ENCODE data around the gene C17orf114.

Gene C17orf114

GRCh38 chr17:4818276-4818675, 16.1 kb upstream of the C17orf114 start:
- Histone ChIP-seq H3K36me3 (ENCODE audit: insufficient read depth, insufficient read length, low read length) (peaks cover 61% of the 10 kb centered on the region), H3K27me3 (ENCODE audit: insufficient read depth, insufficient read length) (no peaks in the 10 kb centered on the region), H3K9me3 (ENCODE audit: insufficient read depth, low read length) (no peaks in the 10 kb centered on the region), H3K9ac (ENCODE audit: insufficient read length, low read depth) (no peak overlapping the region), H3K4me3 (ENCODE audit: insufficient read length, low read depth) (no peak overlapping the region), H3K4me1 (ENCODE audit: insufficient read depth, insufficient read length) (no peaks in the 10 kb centered on the region)
- no peak for DNase-seq (ENCODE audit: low read depth, low spot score)
- TF ChIP-seq YY1 (IDR thresholded peaks at IDR 0.05; ENCODE audit: insufficient read depth, insufficient read length) = no peak
- TF ChIP-seq SUZ12 (IDR thresholded peaks at IDR 0.05; ENCODE audit: extremely low read depth, insufficient read depth, insufficient read length) = no peak
- TF ChIP-seq ZNF274 (IDR thresholded peaks at IDR 0.05; ENCODE audit: low read depth, low read length) = no peak

GRCh38 chr17:4816826-4817225, 14.7 kb upstream of the C17orf114 start:
- TF ChIP-seq SUZ12 (IDR thresholded peaks at IDR 0.05; ENCODE audit: extremely low read depth, insufficient read depth, insufficient read length) = no peak
- no peak for TF ChIP-seq ZNF274 (IDR thresholded peaks at IDR 0.05; ENCODE audit: low read depth, low read length)
- TF ChIP-seq YY1 (IDR thresholded peaks at IDR 0.05; ENCODE audit: insufficient read depth, insufficient read length) = no peak
- DNase-seq (ENCODE audit: low read depth, low spot score) = no peak
- Histone ChIP-seq H3K36me3 (ENCODE audit: insufficient read depth, insufficient read length, low read length) (peaks cover 51% of the 10 kb centered on the region), H3K4me3 (ENCODE audit: insufficient read length, low read depth) (no peak overlapping the region), H3K9me3 (ENCODE audit: insufficient read depth, low read length) (no peaks in the 10 kb centered on the region), H3K4me1 (ENCODE audit: insufficient read depth, insufficient read length) (no peaks in the 10 kb centered on the region), H3K9ac (ENCODE audit: insufficient read length, low read depth) (no peak overlapping the region), H3K27me3 (ENCODE audit: insufficient read depth, insufficient read length) (no peaks in the 10 kb centered on the region)

- DNase-seq (ENCODE audit: low read depth, low spot score) = no peak
- TF ChIP-seq ZNF274 (IDR thresholded peaks at IDR 0.05; ENCODE audit: low read depth, low read length) (no peak), YY1 (IDR thresholded peaks at IDR 0.05; ENCODE audit: insufficient read depth, insufficient read length) (no peak), SUZ12 (IDR thresholded peaks at IDR 0.05; ENCODE audit: extremely low read depth, insufficient read depth, insufficient read length) (no peak)
- no peak overlapping the region for H3K9ac ChIP-seq (ENCODE audit: insufficient read length, low read depth)
- peaks cover 56% of the 10 kb centered on the region for H3K36me3 ChIP-seq (ENCODE audit: insufficient read depth, insufficient read length, low read length)
- H3K9me3 ChIP-seq (ENCODE audit: insufficient read depth, low read length) = no peaks in the 10 kb centered on the region
- no peak overlapping the region for H3K4me3 ChIP-seq (ENCODE audit: insufficient read length, low read depth)
- H3K4me1 ChIP-seq (ENCODE audit: insufficient read depth, insufficient read length) = no peaks in the 10 kb centered on the region
- H3K27me3 ChIP-seq (ENCODE audit: insufficient read depth, insufficient read length) = no peaks in the 10 kb centered on the region
Measured at GRCh38 chr17:4815043-4815675, 13.0 kb upstream of the C17orf114 start.

GRCh38 chr17:4812690-4813089, 10.6 kb upstream of the C17orf114 start:
- peaks cover 4% of the 10 kb centered on the region for H3K4me1 ChIP-seq (ENCODE audit: insufficient read depth, insufficient read length)
- DNase-seq (ENCODE audit: low read depth, low spot score) = no peak
- H3K27me3 ChIP-seq (ENCODE audit: insufficient read depth, insufficient read length) = no peaks in the 10 kb centered on the region
- TF ChIP-seq YY1 (IDR thresholded peaks at IDR 0.05; ENCODE audit: insufficient read depth, insufficient read length) (no peak), SUZ12 (IDR thresholded peaks at IDR 0.05; ENCODE audit: extremely low read depth, insufficient read depth, insufficient read length) (no peak), ZNF274 (IDR thresholded peaks at IDR 0.05; ENCODE audit: low read depth, low read length) (no peak)
- no peaks in the 10 kb centered on the region for H3K9me3 ChIP-seq (ENCODE audit: insufficient read depth, low read length)
- H3K9ac ChIP-seq (ENCODE audit: insufficient read length, low read depth) = no peak overlapping the region
- H3K4me3 ChIP-seq (ENCODE audit: insufficient read length, low read depth) = no peak overlapping the region
- H3K36me3 ChIP-seq (ENCODE audit: insufficient read depth, insufficient read length, low read length) = peaks cover 56% of the 10 kb centered on the region

GRCh38 chr17:4811471-4811870, 9.3 kb upstream of the C17orf114 start:
- TF ChIP-seq ZNF274 (IDR thresholded peaks at IDR 0.05; ENCODE audit: low read depth, low read length) (no peak), SUZ12 (IDR thresholded peaks at IDR 0.05; ENCODE audit: extremely low read depth, insufficient read depth, insufficient read length) (no peak), YY1 (IDR thresholded peaks at IDR 0.05; ENCODE audit: insufficient read depth, insufficient read length) (no peak)
- H3K36me3 ChIP-seq (ENCODE audit: insufficient read depth, insufficient read length, low read length) = peaks cover 48% of the 10 kb centered on the region
- H3K4me3 ChIP-seq (ENCODE audit: insufficient read length, low read depth) = no peak overlapping the region
- peaks cover 4% of the 10 kb centered on the region for H3K4me1 ChIP-seq (ENCODE audit: insufficient read depth, insufficient read length)
- H3K9ac ChIP-seq (ENCODE audit: insufficient read length, low read depth) = no peak overlapping the region
- no peaks in the 10 kb centered on the region for H3K27me3 ChIP-seq (ENCODE audit: insufficient read depth, insufficient read length)
- DNase-seq (ENCODE audit: low read depth, low spot score) = no peak
- H3K9me3 ChIP-seq (ENCODE audit: insufficient read depth, low read length) = no peaks in the 10 kb centered on the region

GRCh38 chr17:4810696-4811290, 8.7 kb upstream of the C17orf114 start:
- Histone ChIP-seq H3K27me3 (ENCODE audit: insufficient read depth, insufficient read length) (no peaks in the 10 kb centered on the region), H3K9me3 (ENCODE audit: insufficient read depth, low read length) (no peaks in the 10 kb centered on the region), H3K4me1 (ENCODE audit: insufficient read depth, insufficient read length) (peaks cover 4% of the 10 kb centered on the region), H3K36me3 (ENCODE audit: insufficient read depth, insufficient read length, low read length) (peaks cover 44% of the 10 kb centered on the region), H3K9ac (ENCODE audit: insufficient read length, low read depth) (no peak overlapping the region), H3K4me3 (ENCODE audit: insufficient read length, low read depth) (no peak overlapping the region)
- no peak for DNase-seq (ENCODE audit: low read depth, low spot score)
- TF ChIP-seq ZNF274 (IDR thresholded peaks at IDR 0.05; ENCODE audit: low read depth, low read length) (no peak), YY1 (IDR thresholded peaks at IDR 0.05; ENCODE audit: insufficient read depth, insufficient read length) (no peak), SUZ12 (IDR thresholded peaks at IDR 0.05; ENCODE audit: extremely low read depth, insufficient read depth, insufficient read length) (no peak)

- Histone ChIP-seq H3K9me3 (ENCODE audit: insufficient read depth, low read length) (no peaks in the 10 kb centered on the region), H3K4me1 (ENCODE audit: insufficient read depth, insufficient read length) (peaks cover 4% of the 10 kb centered on the region), H3K36me3 (ENCODE audit: insufficient read depth, insufficient read length, low read length) (peaks cover 27% of the 10 kb centered on the region), H3K27me3 (ENCODE audit: insufficient read depth, insufficient read length) (no peaks in the 10 kb centered on the region), H3K4me3 (ENCODE audit: insufficient read length, low read depth) (no peak overlapping the region), H3K9ac (ENCODE audit: insufficient read length, low read depth) (no peak overlapping the region)
- TF ChIP-seq YY1 (IDR thresholded peaks at IDR 0.05; ENCODE audit: insufficient read depth, insufficient read length) = no peak
- no peak for TF ChIP-seq SUZ12 (IDR thresholded peaks at IDR 0.05; ENCODE audit: extremely low read depth, insufficient read depth, insufficient read length)
- TF ChIP-seq ZNF274 (IDR thresholded peaks at IDR 0.05; ENCODE audit: low read depth, low read length) = no peak
- no peak for DNase-seq (ENCODE audit: low read depth, low spot score)
Measured at GRCh38 chr17:4808378-4808767, 6.2 kb upstream of the C17orf114 start.

Measured in NT2/D1 (cell line).